GM23338 (cell line): Measurements from ENCODE around the gene LMOD3. TPM values are rescaled to one million over a fixed set of nuclear protein-coding genes. Genes with fewer than 3 reads are reported as not detected.

Experiments
- ATAC-seq: fragments of 200-7000 bp; cut with Tn5 transposase; 3 replicates; pipeline ENCODE4 v1.9.1; 2020
- DNase-seq: peaks from one replicate; pipeline ENCODE4 v3.0.0-alpha.2; 2015; ENCODE audit warnings: low spot score
- H2AFZ ChIP-seq: fragments of 200-600 bp; sonication (generic); 2 replicates; pipeline ENCODE4 v1.8.0; 2016; ENCODE audit warnings: antibody characterized with exemption, mild to moderate bottlenecking, moderate library complexity
- H3F3A ChIP-seq: fragments of 200-600 bp; sonication (generic); replicated peaks from 2 replicates; pipeline ENCODE4 v1.8.0; 2017; ENCODE audit warnings: antibody characterized with exemption, mixed run types, low read depth
- H3K27ac ChIP-seq: fragments of 200-600 bp; sonication (generic); 2 replicates; pipeline ENCODE4 v1.6.1; 2016; ENCODE audit warnings: low read depth
- H3K27me3 ChIP-seq: fragments of 200-600 bp; sonication (generic); 2 replicates; pipeline ENCODE4 v1.8.0; 2016; ENCODE audit warnings: mild to moderate bottlenecking, mixed run types, moderate library complexity; ENCODE audit not compliant: insufficient read depth
- H3K36me3 ChIP-seq: fragments of 200-600 bp; sonication (generic); 2 replicates; pipeline ENCODE4 v1.8.0; 2016; ENCODE audit warnings: mild to moderate bottlenecking; ENCODE audit not compliant: insufficient read depth
- H3K4me1 ChIP-seq: fragments of 200-600 bp; sonication (generic); 2 replicates; pipeline ENCODE4 v1.8.0; 2016; ENCODE audit warnings: mild to moderate bottlenecking, moderate library complexity; ENCODE audit not compliant: insufficient read depth
- H3K4me2 ChIP-seq: fragments of 200-600 bp; sonication (generic); 2 replicates; pipeline ENCODE4 v1.7.1; 2017; ENCODE audit warnings: mixed run types
- H3K4me3 ChIP-seq: fragments of 200-600 bp; sonication (generic); 2 replicates; pipeline ENCODE4 v1.6.1; 2016; ENCODE audit warnings: mixed run types
- H3K79me2 ChIP-seq: fragments of 200-600 bp; sonication (generic); replicated peaks from 2 replicates; pipeline ENCODE4 v1.8.0; 2017; ENCODE audit warnings: mild to moderate bottlenecking; ENCODE audit not compliant: insufficient read depth
- H3K9me2 ChIP-seq: fragments of 200-600 bp; sonication (generic); 2 replicates; pipeline ENCODE4 v1.8.0; 2017; ENCODE audit not compliant: insufficient read depth
- H4K20me1 ChIP-seq: fragments of 200-600 bp; sonication (generic); replicated peaks from 2 replicates; pipeline ENCODE4 v1.8.0; 2017; ENCODE audit warnings: mild to moderate bottlenecking; ENCODE audit not compliant: insufficient read depth
- H3K27ac Mint-ChIP-seq: 2 replicates; pipeline ENCODE4 v1.8.0; 2020; ENCODE audit warnings: inconsistent platforms, mild to moderate bottlenecking, moderate library complexity, mixed read lengths
- H3K27me3 Mint-ChIP-seq: 3 replicates; pipeline ENCODE4 v1.8.0; 2022; ENCODE audit warnings: low read depth, mild to moderate bottlenecking, moderate library complexity, mixed read lengths, inconsistent platforms; ENCODE audit not compliant: insufficient read depth, poor library complexity
- H3K36me3 Mint-ChIP-seq: 3 replicates; pipeline ENCODE4 v1.8.0; 2021; ENCODE audit warnings: low read depth, mild to moderate bottlenecking, inconsistent platforms, moderate library complexity, mixed read lengths
- H3K4me1 Mint-ChIP-seq: 3 replicates; pipeline ENCODE4 v1.8.0; 2020; ENCODE audit warnings: mild to moderate bottlenecking, inconsistent platforms, mixed read lengths
- H3K4me3 Mint-ChIP-seq: 3 replicates; pipeline ENCODE4 v1.8.0; 2021; ENCODE audit warnings: moderate library complexity, mild to moderate bottlenecking, inconsistent platforms, mixed read lengths
- H3K9me3 Mint-ChIP-seq: 3 replicates; pipeline ENCODE4 v1.8.0; 2020; ENCODE audit warnings: moderate library complexity, mild to moderate bottlenecking, inconsistent platforms, mixed read lengths
- CREB1 ChIP-seq: fragments of 250-450 bp; sonication (Bioruptor Pico); IDR thresholded peaks from 2 replicates; pipeline ENCODE4 v1.5.0; 2020; ENCODE audit warnings: low read depth, mild to moderate bottlenecking, moderate library complexity
- EZH2 ChIP-seq: fragments of 200-600 bp; sonication (generic); IDR thresholded peaks from one replicate; pipeline ENCODE4 v1.8.0; 2017; ENCODE audit warnings: antibody characterized with exemption, mild to moderate bottlenecking, low read depth; ENCODE audit not compliant: unreplicated experiment
- EZH2phosphoT487 ChIP-seq: fragments of 200-600 bp; sonication (generic); IDR thresholded peaks from one replicate; pipeline ENCODE4 v1.8.1; 2018; ENCODE audit warnings: antibody characterized with exemption; ENCODE audit not compliant: unreplicated experiment
- JUNB ChIP-seq: IDR thresholded peaks from one replicate; pipeline ENCODE4 v1.6.1; 2016; ENCODE audit warnings: antibody characterized with exemption; ENCODE audit not compliant: unreplicated experiment
- NANOG ChIP-seq: IDR thresholded peaks from 2 replicates; pipeline ENCODE4 v1.6.1; 2016; ENCODE audit warnings: antibody characterized with exemption, borderline replicate concordance
- POLR2AphosphoS5 ChIP-seq: IDR thresholded peaks from 2 replicates; pipeline ENCODE4 v1.6.1; 2016; ENCODE audit warnings: antibody characterized with exemption, low read depth
- STAT1 ChIP-seq: IDR thresholded peaks from one replicate; pipeline ENCODE4 v1.6.1; 2016; ENCODE audit warnings: antibody characterized with exemption; ENCODE audit not compliant: unreplicated experiment
- ZNF114 ChIP-seq: fragments of 250-450 bp; sonication (Bioruptor Pico); IDR thresholded peaks from 2 replicates; pipeline ENCODE4 v1.5.0; 2020; ENCODE audit warnings: mild to moderate bottlenecking, moderate library complexity
- ZNF331 ChIP-seq: fragments of 250-450 bp; sonication (Bioruptor Pico); IDR thresholded peaks from 2 replicates; pipeline ENCODE4 v1.5.0; 2020; ENCODE audit warnings: low read depth, mild to moderate bottlenecking, moderate library complexity
- polyA plus RNA-seq: library from polyadenylated mRNA; unstranded; fragments of >200 nt; fragmentation: Nextera tagmentation; extraction: Ambion mirVana; gene quantifications from 2 replicates; pipeline ENCODE4 v1.2.1, GENCODE V29; 2016
- total RNA-seq: library from RNA; depleted of rRNA; stranded (reverse); fragments of >200 nt; shearing (Covaris generic); gene quantifications from 2 replicates; pipeline ENCODE4 v1.2.3, GENCODE V29; 2014
- TF ChIP-seq, protein P1 (sequence below): IDR thresholded peaks from one replicate; pipeline ENCODE4 v1.6.1; 2018; ENCODE audit warnings: antibody characterized with exemption; ENCODE audit not compliant: unreplicated experiment
- TF ChIP-seq, protein P2 (sequence below): fragments of 250-450 bp; sonication (Bioruptor Pico); IDR thresholded peaks from 2 replicates; pipeline ENCODE4 v1.5.0; 2020; ENCODE audit warnings: mild to moderate bottlenecking, moderate library complexity
- TF ChIP-seq, protein P3 (sequence below), 2 experiments: fragments of 200-600 bp in 1 of 2; sonication (generic) in 1 of 2; conservative IDR thresholded peaks; 2 replicates each; pipeline versions ENCODE4 v1.5.1 to v1.6.1; 2016 to 2017; ENCODE audit warnings: antibody characterized with exemption in 2 of 2, low read depth in 2 of 2, mild to moderate bottlenecking in 2 of 2, moderate library complexity in 1 of 2
- TF ChIP-seq, protein P4 (sequence below): IDR thresholded peaks from 2 replicates; pipeline ENCODE4 v1.6.1; 2016; ENCODE audit warnings: antibody characterized with exemption

LMOD3 gene
- total and polyA plus RNA-seq, 2 experiments from 2014 or later: 0.06 TPM; not detected in 1

DNA sequence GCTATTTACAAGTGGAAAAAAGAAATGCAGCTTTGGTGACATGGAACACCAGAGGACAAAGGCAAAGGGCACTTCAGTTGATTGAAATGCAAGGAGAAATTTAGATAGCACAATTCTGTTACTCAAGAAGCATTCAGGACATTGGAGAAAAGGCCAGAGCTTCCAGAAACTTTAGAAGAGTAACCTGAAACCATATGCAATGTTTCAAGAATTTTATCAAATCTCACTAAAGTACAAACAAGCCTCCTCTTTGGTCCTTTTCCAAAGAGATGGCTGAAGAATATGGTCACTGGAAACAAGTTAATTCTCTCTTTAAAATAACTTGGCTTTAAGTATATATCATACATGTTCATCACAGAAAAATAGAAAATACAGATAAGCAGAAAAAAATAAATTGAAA lies 14.6 kb upstream of the LMOD3 start (continued):
- TF ChIP-seq, protein P1, sequence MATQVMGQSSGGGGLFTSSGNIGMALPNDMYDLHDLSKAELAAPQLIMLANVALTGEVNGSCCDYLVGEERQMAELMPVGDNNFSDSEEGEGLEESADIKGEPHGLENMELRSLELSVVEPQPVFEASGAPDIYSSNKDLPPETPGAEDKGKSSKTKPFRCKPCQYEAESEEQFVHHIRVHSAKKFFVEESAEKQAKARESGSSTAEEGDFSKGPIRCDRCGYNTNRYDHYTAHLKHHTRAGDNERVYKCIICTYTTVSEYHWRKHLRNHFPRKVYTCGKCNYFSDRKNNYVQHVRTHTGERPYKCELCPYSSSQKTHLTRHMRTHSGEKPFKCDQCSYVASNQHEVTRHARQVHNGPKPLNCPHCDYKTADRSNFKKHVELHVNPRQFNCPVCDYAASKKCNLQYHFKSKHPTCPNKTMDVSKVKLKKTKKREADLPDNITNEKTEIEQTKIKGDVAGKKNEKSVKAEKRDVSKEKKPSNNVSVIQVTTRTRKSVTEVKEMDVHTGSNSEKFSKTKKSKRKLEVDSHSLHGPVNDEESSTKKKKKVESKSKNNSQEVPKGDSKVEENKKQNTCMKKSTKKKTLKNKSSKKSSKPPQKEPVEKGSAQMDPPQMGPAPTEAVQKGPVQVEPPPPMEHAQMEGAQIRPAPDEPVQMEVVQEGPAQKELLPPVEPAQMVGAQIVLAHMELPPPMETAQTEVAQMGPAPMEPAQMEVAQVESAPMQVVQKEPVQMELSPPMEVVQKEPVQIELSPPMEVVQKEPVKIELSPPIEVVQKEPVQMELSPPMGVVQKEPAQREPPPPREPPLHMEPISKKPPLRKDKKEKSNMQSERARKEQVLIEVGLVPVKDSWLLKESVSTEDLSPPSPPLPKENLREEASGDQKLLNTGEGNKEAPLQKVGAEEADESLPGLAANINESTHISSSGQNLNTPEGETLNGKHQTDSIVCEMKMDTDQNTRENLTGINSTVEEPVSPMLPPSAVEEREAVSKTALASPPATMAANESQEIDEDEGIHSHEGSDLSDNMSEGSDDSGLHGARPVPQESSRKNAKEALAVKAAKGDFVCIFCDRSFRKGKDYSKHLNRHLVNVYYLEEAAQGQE: no peak
- TF ChIP-seq STAT1 (no peak), EZH2phosphoT487 (no peak), JUNB (no peak), EZH2 (no peak)

DNA sequence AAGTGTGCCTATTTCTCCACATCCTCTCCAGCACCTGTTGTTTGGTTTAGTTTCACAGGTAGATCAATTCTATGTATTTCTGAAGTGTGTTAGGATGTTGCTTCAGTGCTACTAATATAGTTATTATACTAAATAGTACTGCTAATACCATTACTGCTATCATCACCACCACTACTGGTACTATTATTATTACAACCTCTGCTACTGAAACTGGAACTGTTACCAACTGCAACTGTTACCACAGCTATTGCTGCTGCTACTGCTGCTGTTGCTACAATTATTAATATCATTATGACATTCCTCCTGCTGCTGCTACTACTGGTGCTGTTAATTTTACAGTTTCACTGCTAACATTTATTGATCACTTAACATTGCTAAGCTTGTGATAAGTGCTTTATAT lies 8.3 kb upstream of the LMOD3 start:
- Histone ChIP-seq H3K27me3 (no peaks in the 10 kb centered on the region), H3K27ac (no peak overlapping the region), H3K9me2 (no peaks in the 10 kb centered on the region), H3K36me3 (no peaks in the 10 kb centered on the region), H2AFZ (no peak overlapping the region), H3K4me2 (no peak overlapping the region), H3F3A (no peaks in the 10 kb centered on the region), H3K4me1 (no peaks in the 10 kb centered on the region), H4K20me1 (no peaks in the 10 kb centered on the region), H3K4me3 (no peak overlapping the region), H3K79me2 (no peaks in the 10 kb centered on the region)
- peaks cover 5% of the 10 kb centered on the region; the same call in 1 of the 3 replicates for H3K4me1 Mint-ChIP-seq
- no peak overlapping the region for H3K27ac Mint-ChIP-seq
- peaks cover 5% of the 10 kb centered on the region for H3K27me3 Mint-ChIP-seq
- H3K9me3 Mint-ChIP-seq: no peaks in the 10 kb centered on the region
- ATAC-seq (no peak), DNase-seq (no peak)
- no peak overlapping the region for H3K4me3 Mint-ChIP-seq
- no peaks in the 10 kb centered on the region for H3K36me3 Mint-ChIP-seq
- TF ChIP-seq NANOG (no peak), EZH2phosphoT487 (no peak), EZH2 (no peak), CREB1 (CRISPR knock-in tag) (no peak), POLR2AphosphoS5 (no peak), JUNB (no peak), ZNF114 (CRISPR knock-in tag) (no peak), ZNF331 (CRISPR knock-in tag) (no peak)
- TF ChIP-seq, protein P2, sequence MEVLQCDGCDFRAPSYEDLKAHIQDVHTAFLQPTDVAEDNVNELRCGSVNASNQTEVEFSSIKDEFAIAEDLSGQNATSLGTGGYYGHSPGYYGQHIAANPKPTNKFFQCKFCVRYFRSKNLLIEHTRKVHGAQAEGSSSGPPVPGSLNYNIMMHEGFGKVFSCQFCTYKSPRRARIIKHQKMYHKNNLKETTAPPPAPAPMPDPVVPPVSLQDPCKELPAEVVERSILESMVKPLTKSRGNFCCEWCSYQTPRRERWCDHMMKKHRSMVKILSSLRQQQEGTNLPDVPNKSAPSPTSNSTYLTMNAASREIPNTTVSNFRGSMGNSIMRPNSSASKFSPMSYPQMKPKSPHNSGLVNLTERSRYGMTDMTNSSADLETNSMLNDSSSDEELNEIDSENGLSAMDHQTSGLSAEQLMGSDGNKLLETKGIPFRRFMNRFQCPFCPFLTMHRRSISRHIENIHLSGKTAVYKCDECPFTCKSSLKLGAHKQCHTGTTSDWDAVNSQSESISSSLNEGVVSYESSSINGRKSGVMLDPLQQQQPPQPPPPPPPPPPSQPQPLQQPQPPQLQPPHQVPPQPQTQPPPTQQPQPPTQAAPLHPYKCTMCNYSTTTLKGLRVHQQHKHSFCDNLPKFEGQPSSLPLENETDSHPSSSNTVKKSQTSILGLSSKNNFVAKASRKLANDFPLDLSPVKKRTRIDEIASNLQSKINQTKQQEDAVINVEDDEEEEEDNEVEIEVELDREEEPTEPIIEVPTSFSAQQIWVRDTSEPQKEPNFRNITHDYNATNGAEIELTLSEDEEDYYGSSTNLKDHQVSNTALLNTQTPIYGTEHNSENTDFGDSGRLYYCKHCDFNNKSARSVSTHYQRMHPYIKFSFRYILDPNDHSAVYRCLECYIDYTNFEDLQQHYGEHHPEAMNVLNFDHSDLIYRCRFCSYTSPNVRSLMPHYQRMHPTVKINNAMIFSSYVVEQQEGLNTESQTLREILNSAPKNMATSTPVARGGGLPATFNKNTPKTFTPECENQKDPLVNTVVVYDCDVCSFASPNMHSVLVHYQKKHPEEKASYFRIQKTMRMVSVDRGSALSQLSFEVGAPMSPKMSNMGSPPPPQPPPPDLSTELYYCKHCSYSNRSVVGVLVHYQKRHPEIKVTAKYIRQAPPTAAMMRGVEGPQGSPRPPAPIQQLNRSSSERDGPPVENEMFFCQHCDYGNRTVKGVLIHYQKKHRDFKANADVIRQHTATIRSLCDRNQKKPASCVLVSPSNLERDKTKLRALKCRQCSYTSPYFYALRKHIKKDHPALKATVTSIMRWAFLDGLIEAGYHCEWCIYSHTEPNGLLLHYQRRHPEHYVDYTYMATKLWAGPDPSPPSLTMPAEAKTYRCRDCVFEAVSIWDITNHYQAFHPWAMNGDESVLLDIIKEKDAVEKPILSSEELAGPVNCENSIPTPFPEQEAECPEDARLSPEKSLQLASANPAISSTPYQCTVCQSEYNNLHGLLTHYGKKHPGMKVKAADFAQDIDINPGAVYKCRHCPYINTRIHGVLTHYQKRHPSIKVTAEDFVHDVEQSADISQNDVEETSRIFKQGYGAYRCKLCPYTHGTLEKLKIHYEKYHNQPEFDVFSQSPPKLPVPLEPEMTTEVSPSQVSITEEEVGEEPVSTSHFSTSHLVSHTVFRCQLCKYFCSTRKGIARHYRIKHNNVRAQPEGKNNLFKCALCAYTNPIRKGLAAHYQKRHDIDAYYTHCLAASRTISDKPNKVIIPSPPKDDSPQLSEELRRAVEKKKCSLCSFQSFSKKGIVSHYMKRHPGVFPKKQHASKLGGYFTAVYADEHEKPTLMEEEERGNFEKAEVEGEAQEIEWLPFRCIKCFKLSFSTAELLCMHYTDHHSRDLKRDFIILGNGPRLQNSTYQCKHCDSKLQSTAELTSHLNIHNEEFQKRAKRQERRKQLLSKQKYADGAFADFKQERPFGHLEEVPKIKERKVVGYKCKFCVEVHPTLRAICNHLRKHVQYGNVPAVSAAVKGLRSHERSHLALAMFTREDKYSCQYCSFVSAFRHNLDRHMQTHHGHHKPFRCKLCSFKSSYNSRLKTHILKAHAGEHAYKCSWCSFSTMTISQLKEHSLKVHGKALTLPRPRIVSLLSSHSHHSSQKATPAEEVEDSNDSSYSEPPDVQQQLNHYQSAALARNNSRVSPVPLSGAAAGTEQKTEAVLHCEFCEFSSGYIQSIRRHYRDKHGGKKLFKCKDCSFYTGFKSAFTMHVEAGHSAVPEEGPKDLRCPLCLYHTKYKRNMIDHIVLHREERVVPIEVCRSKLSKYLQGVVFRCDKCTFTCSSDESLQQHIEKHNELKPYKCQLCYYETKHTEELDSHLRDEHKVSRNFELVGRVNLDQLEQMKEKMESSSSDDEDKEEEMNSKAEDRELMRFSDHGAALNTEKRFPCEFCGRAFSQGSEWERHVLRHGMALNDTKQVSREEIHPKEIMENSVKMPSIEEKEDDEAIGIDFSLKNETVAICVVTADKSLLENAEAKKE (CRISPR knock-in tag): no peak
- TF ChIP-seq, protein P3, sequence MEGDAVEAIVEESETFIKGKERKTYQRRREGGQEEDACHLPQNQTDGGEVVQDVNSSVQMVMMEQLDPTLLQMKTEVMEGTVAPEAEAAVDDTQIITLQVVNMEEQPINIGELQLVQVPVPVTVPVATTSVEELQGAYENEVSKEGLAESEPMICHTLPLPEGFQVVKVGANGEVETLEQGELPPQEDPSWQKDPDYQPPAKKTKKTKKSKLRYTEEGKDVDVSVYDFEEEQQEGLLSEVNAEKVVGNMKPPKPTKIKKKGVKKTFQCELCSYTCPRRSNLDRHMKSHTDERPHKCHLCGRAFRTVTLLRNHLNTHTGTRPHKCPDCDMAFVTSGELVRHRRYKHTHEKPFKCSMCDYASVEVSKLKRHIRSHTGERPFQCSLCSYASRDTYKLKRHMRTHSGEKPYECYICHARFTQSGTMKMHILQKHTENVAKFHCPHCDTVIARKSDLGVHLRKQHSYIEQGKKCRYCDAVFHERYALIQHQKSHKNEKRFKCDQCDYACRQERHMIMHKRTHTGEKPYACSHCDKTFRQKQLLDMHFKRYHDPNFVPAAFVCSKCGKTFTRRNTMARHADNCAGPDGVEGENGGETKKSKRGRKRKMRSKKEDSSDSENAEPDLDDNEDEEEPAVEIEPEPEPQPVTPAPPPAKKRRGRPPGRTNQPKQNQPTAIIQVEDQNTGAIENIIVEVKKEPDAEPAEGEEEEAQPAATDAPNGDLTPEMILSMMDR (conservative IDR thresholded peaks at IDR 0.05; ENCODE audit: low read depth in 2 of 2): no peak
- TF ChIP-seq, protein P4, sequence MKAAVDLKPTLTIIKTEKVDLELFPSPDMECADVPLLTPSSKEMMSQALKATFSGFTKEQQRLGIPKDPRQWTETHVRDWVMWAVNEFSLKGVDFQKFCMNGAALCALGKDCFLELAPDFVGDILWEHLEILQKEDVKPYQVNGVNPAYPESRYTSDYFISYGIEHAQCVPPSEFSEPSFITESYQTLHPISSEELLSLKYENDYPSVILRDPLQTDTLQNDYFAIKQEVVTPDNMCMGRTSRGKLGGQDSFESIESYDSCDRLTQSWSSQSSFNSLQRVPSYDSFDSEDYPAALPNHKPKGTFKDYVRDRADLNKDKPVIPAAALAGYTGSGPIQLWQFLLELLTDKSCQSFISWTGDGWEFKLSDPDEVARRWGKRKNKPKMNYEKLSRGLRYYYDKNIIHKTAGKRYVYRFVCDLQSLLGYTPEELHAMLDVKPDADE: no peak
